GM10266 (cell line): ENCODE measurements around the gene PRR5L.

ENCODE experiments used
- DNase-seq: peaks from one replicate; pipeline ENCODE4 v3.0.0; 2012; ENCODE audit errors: extremely low spot score
- CTCF ChIP-seq: IDR thresholded peaks from 2 replicates; pipeline ENCODE4 v1.5.1; 2012; ENCODE audit warnings: mild to moderate bottlenecking, low read depth; ENCODE audit not compliant: control insufficient read depth, insufficient read depth; ENCODE audit errors: missing control alignments

PRR5L gene

GRCh38 chr11:36268337-36268985 lies 27.6 kb upstream of the PRR5L start:
- no peak for TF ChIP-seq CTCF

GRCh38 chr11:36270701-36271100 lies 25.4 kb upstream of the PRR5L start:
- no peak for DNase-seq
- TF ChIP-seq CTCF: no peak

More at GRCh38 chr11:36268337-36268985, 27.6 kb upstream of the PRR5L start:
- DNase-seq: no peak

- TF ChIP-seq CTCF: no peak
- DNase-seq: no peak
These were observed 24.2 kb upstream of the PRR5L start for GRCh38 chr11:36271794-36272407.

GRCh38 chr11:36273110-36273509 lies 23.0 kb upstream of the PRR5L start:
- DNase-seq: no peak
- no peak for TF ChIP-seq CTCF

GRCh38 chr11:36274414-36274813 lies 21.7 kb upstream of the PRR5L start:
- TF ChIP-seq CTCF: no peak
- DNase-seq: no peak

- no peak for DNase-seq
- TF ChIP-seq CTCF: no peak
These were observed 17.4 kb upstream of the PRR5L start for GRCh38 chr11:36278531-36279282.

GRCh38 chr11:36280531-36280930 lies 15.6 kb upstream of the PRR5L start:
- no peak for DNase-seq
- no peak for TF ChIP-seq CTCF
